NCI-H1092 treated with DMSO at 0.1 percent for 48 hours (cell line): Measurements from ENCODE around the gene ST6GALNAC5.
A peak's percentile ranks its signal among the peaks of the same experiment; 100 is the strongest.

ENCODE experiments used
- DNase-seq: peaks from one replicate; lab custom pipeline; 2025; lab: John Stamatoyannopoulos, UW

ST6GALNAC5 gene

GRCh38 chr1:77014073-77014788, 147.0 kb downstream of the ST6GALNAC5 start:
- DNase-seq: no peak

DNA sequence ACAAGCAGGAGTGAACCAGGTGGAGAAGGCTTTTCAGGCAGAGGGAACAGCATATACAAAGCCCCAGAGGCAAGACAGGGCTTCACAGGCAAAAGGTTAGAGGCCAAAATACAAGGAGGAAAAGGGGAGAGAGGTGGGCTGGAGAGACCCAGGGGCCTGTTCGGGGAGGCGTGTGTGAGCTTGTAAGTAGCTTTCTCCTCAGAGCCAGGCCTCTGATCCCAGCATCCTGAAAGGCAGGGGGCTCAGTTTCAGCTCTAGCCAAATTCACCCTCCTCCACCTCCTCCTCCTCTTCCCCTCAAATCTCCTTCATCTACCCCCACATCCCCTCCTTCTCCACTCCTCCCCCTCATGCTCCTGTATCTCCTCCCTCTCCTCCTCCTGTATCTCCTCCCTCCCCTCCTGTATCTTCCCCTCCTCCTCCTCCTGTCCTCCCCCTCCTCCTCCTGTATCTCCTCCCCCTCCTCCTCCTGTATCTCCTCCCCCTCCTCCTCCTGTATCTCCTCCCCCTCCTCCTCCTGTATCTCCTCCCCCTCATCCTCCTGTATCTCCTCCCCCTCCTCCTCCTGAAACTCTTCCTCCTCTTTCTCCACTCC, 148.6 kb downstream of the ST6GALNAC5 start:
- no peak for DNase-seq

DNA sequence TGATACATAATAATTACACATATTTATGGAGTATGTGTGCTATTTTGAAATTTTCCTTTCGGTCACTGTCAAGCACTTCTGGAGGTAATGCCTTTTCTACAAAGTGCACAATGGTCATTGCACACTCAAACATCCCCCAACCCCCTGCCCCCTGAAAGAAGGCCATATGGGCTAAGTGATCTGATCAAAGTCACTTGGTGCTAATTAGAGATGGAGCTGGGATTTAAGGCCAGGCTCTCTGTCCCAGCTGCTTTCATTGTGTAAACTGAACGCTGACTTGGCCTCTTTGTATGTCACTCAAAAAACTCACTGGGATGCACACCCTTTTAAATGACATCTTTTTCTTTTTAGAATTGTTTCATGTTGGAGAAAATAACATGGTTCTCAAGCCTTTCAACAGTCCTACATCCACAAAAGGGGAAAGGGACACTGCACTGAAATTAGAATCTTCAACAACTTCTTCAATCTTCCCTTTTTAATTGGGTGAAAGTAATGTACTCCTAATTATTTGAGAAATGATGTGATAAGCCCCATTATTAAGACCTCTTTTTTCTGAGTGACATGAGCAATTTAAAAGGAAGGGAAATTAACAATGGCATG, 149.2 kb downstream of the ST6GALNAC5 start:
- DNase-seq: no peak

- no peak for DNase-seq
Observed at GRCh38 chr1:77018311-77018710, 151.0 kb downstream of the ST6GALNAC5 start.

- DNase-seq: no peak
Observed at GRCh38 chr1:77018761-77019160, 151.5 kb downstream of the ST6GALNAC5 start.

DNA sequence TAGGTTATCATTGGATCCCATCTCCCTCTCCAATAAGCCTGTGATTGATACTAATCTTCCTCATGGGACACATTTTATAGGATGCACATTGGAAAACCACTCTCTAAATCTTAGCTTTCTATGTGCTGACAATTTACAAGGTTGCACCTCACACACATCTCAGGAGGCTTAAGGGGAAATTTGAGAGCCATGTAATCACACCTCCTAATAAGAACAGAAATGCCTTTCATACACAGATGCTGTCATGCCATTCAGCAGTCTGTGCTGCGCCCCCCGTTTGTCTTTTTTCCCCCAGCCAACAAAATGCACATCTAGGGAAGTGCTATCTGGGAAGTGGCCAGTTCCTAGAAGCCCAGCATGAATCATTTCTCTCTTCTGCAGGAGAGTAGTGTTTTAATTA, 154.5 kb downstream of the ST6GALNAC5 start:
- DNase-seq: no peak

DNA sequence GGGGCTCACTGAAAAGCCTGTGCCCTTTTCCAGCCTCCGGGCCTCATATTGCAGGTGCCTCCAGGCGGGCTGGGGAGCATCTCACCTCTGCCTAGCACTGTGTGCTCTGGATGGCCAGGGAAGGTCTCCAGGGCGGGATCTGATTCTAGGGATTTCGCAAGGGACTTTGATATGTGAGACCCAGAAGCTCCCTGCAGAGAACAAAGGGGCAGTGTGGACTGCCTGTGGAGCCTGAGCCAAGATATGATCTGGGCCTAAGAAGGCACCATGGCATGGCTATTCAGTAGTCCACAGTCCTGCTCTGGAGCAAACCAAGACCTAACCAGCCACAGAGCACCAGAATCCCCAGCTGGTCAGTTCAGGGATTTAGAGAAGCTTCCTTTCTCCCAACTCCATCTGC, 157.2 kb downstream of the ST6GALNAC5 start:
- no peak for DNase-seq

DNA sequence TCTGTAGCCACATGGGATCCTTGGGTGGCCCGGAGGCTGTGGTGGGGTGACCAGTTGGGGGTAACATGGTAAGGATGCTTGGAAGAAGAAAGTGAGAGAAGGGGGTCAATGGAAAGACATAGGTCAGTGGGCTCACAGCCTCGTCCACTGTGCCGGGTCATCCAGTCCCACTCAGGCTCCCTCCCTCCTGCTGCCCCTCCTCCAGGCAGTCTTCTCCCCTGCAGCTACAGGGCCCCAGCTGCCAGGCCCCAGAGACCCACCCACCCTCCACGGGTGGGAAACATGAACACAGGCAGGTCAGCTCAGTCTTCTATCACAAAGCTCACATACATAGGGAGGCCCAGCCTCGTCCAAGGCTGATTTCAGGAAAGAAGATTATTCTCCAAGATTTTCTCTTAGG, 158.3 kb downstream of the ST6GALNAC5 start:
- DNase-seq: no peak

- no peak for DNase-seq
Observed at GRCh38 chr1:77026135-77026534, 158.9 kb downstream of the ST6GALNAC5 start.

DNA sequence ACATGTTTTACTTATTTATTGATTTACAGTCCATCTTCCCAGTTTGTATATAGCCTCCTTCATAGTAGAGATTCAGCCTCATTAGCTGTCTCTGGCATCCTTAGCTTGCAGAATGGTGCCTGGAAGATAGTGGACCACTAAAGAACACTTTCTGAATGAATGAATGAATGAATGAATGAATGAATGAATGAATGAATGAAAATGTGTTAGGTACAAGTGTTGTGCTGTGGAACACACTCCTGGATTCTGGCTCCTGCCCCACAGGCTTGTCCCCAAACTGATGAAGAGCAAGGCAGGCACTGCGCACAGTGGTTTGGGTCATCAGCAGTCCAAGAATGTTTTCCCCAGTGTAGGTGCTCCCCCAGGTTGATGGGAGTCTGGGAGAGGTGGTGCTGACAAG, 159.4 kb downstream of the ST6GALNAC5 start:
- DNase-seq: no peak

DNA sequence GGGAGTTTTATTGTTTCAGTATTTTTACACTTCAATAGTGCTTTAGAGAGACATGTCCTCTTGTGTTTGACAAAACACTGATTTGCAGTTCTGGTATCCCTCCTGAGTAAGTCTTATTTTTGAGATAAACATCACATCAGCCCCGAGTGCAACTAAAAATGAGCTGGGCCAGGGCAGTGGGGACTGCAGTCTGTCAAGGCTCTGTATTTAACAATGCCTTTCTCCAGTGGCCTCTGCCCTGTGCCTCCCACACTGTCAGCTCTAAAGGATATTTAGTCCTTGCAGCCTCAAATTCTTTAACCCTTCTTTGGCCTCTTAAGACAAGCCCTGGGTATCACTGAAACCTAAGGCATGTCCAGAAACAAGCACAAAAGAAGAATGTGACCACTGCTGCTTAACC, 160.6 kb downstream of the ST6GALNAC5 start:
- no peak for DNase-seq

- DNase-seq: no peak
Observed at GRCh38 chr1:77030401-77031105, 163.3 kb downstream of the ST6GALNAC5 start.

DNA sequence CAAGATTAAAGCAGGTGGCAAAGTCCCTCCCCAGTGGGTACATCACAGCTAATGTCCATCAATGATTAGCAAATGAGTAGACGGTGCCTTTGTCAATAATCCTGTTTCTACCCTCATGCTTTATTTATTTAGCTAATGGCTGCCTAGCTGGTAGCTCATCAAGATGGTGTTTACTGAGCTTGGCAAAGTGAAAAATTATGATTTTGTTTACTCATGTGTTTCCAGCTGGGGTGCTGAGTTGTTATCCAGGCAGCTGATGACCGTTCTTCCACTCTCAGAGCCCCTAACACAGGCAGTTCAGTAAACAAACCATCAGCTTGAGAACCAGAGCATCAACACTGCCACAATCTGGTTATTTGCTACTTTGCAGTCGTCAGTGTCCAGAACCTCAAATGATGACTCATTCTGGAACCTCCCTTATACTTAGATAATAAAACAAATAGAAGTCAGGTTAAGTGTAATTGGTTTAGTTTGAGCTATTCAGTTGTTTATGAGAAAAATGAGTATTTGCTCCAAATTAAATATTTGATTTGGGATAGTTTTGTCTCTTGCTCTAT, 163.9 kb downstream of the ST6GALNAC5 start:
- DNase-seq: peak; percentile 95

DNA sequence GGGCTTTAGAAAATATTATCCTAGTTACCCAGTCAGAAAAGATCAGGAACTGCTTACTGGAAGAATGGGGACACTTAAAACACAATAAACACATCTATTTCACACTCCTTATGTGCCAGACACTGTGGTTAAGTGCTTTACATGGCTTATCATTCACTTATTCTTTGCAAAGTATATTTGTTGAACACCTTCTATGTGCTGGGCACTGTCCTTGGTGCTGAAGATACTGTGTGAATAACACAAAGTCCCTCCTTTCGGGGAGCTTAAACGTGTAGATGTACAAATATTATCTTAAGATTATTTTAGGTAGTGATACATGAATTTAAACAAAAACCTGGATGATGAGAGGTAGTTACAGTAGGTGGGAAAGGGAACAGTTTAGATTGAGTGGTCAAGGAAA, 169.3 kb downstream of the ST6GALNAC5 start:
- DNase-seq: no peak

- no peak for DNase-seq
Observed at GRCh38 chr1:77037038-77037437, 169.8 kb downstream of the ST6GALNAC5 start.

DNA sequence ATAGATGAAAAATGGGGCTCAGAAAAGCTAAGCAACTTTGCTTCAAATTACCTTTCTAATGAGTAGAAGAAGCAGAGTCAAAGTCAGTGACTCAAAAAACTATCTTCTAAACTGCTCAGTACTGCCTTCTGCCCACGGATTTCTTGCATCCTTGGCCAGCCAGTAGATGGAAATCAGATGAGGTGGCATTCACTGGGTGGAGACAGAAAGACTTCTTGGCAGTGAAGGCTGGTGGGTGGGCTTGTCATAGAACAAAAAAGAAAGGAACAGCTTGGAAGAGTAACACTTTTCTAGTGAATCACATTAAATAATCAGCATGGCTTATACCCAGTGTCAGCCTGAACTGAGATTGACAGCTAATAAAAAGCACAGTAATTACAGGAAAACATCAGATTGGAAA, 170.7 kb downstream of the ST6GALNAC5 start:
- no peak for DNase-seq

DNA sequence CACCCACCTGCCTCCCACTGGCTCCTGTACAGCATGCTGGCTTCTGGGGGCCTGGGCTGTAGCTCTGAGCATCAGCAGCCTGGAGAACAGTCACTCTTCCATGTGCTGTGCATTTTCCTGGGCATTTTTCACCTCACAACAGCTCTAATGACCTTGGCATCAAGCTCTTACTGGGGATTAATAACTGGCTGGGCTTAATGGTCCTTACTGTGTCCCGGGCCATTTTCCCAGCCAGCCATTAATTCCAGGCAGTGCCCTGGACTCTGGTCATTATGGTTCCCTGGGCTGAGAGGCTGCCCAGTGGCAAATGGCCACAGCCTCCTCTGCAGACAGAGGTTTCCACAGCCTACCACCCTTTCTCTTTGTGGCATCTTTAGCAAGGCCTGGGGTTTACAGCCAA, 171.8 kb downstream of the ST6GALNAC5 start:
- DNase-seq: no peak

DNA sequence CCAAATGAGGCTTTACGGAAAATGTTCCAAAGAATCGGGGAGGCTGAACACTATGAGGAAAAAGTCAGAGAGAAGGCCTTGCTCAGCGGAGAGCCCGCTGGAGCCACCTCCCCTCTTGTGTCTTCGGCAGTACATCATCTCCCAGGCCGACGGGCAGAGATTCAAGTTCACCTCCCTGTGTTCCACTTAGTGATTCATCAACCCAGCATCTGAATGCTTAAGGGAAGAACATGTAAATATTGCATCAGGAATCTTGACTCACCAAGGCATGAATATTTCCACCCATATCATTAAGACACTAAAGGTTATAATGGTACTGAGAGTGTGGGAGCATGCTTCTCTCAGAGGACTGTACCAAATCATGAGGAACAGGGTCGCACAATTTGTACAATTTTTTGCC, 172.5 kb downstream of the ST6GALNAC5 start:
- DNase-seq: no peak

- no peak for DNase-seq
Observed at GRCh38 chr1:77040826-77041225, 173.5 kb downstream of the ST6GALNAC5 start.

DNA sequence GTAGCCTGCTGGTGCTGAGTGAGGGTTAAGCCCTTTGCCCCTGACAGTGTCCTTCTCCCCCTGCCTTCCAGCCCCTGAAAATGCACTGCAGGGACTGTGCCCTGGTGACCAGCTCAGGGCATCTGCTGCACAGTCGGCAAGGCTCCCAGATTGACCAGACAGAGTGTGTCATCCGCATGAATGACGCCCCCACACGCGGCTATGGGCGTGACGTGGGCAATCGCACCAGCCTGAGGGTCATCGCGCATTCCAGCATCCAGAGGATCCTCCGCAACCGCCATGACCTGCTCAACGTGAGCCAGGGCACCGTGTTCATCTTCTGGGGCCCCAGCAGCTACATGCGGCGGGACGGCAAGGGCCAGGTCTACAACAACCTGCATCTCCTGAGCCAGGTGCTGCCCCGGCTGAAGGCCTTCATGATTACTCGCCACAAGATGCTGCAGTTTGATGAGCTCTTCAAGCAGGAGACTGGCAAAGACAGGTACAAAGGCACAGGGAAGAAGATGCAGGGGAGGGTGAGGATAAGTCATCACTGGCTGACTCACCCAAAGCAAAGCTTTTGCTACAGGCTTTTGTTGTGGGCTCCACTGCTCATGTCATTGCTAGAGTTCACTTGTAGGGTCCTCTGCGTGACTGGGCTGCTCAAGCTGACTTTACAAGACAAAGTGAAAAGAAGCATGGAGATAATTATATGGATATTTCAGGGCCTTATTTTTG, 177.0 kb downstream of the ST6GALNAC5 start:
- no peak for DNase-seq

DNA sequence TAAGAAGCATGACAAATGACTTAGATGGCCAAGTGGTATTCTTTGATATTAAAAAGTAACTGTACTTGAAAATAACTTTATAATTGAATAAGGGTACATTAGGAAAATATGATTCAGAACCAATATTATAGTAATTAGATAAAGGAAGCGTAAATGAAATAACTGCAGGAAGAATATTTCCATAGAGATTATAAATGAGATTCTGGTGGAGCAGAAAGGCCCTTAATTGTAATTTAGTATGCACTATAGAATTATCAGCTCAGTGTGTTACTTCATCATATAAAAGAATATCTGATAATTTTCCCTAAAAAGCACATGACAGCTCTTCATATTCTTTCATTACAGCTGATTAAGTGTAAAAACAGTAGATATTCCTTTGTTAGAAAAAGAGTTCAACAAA, 180.3 kb downstream of the ST6GALNAC5 start:
- no peak for DNase-seq
